WTC11 (cell line): ENCODE measurements around the gene AKT1S1. TPM values are rescaled to one million over a fixed set of nuclear protein-coding genes. Genes with fewer than 3 reads are reported as not detected.

ENCODE experiments used
- ATAC-seq: fragments of 200-7000 bp; cut with Tn5 transposase; 2 replicates; pipeline ENCODE4 v1.10.0; 2021; ENCODE audit warnings: mild to moderate bottlenecking, moderate library complexity
- CTCF ChIA-PET: fragments of 300-600 bp; sonication (Branson Sonifier 250); formaldehyde crosslinking; loops from one replicate; lab custom pipeline; 2021; ENCODE audit warnings: antibody characterized with exemption; lab: Charles Lee
- POLR2A ChIA-PET: fragments of 350-600 bp; sonication (Branson Sonifier 250); formaldehyde crosslinking; loops from one replicate; lab custom pipeline; 2021; ENCODE audit warnings: antibody characterized with exemption; lab: Charles Lee
- DNase-seq: peaks from one replicate; pipeline ENCODE4 v3.0.0; 2021; ENCODE audit warnings: low spot score
- H3K27ac Mint-ChIP-seq: 2 replicates; pipeline ENCODE4 v1.8.0; 2021; ENCODE audit warnings: mixed read lengths
- H3K27me3 Mint-ChIP-seq: 2 replicates; pipeline ENCODE4 v1.8.0; 2021; ENCODE audit warnings: low read depth, mild to moderate bottlenecking, moderate library complexity, mixed read lengths
- H3K36me3 Mint-ChIP-seq: 2 replicates; pipeline ENCODE4 v1.8.0; 2021; ENCODE audit warnings: mixed read lengths
- H3K4me1 Mint-ChIP-seq: 2 replicates; pipeline ENCODE4 v1.8.0; 2022; ENCODE audit warnings: mixed read lengths
- H3K4me3 Mint-ChIP-seq: 2 replicates; pipeline ENCODE4 v1.8.0; 2021; ENCODE audit warnings: mild to moderate bottlenecking, moderate library complexity, mixed read lengths
- H3K9me3 Mint-ChIP-seq: 2 replicates; pipeline ENCODE4 v1.8.0; 2021; ENCODE audit warnings: mixed read lengths
- EMX1 ChIP-seq: fragments of 250-450 bp; sonication (Bioruptor Pico); IDR thresholded peaks from 2 replicates; pipeline ENCODE4 v1.8.0; 2021; ENCODE audit warnings: mild to moderate bottlenecking
- FOXP4 ChIP-seq: sonication (generic); formaldehyde crosslinking; IDR thresholded peaks from 2 replicates; pipeline ENCODE4 v1.8.0; 2022; ENCODE audit warnings: mild to moderate bottlenecking, missing genetic modification reagents
- HMGXB4 ChIP-seq: sonication (generic); formaldehyde crosslinking; IDR thresholded peaks from 2 replicates; pipeline ENCODE4 v1.8.1; 2023; ENCODE audit warnings: mild to moderate bottlenecking, moderate library complexity, missing genetic modification reagents
- NFE2L1 ChIP-seq: sonication (generic); formaldehyde crosslinking; IDR thresholded peaks from 2 replicates; pipeline ENCODE4 v1.8.1; 2023; ENCODE audit warnings: missing genetic modification reagents
- NR1H2 ChIP-seq: sonication (generic); formaldehyde crosslinking; IDR thresholded peaks from 2 replicates; pipeline ENCODE4 v1.9.0; 2021; ENCODE audit warnings: mild to moderate bottlenecking, moderate library complexity, missing genetic modification reagents
- PRRX2 ChIP-seq: fragments of 250-450 bp; sonication (Bioruptor Pico); IDR thresholded peaks from 2 replicates; pipeline ENCODE4 v1.8.0; 2021; ENCODE audit warnings: mild to moderate bottlenecking
- RELA ChIP-seq: sonication (generic); formaldehyde crosslinking; IDR thresholded peaks from 2 replicates; pipeline ENCODE4 v1.8.1; 2022; ENCODE audit warnings: missing genetic modification reagents, mild to moderate bottlenecking, borderline replicate concordance
- TCF7 ChIP-seq: sonication (generic); formaldehyde crosslinking; IDR thresholded peaks from 2 replicates; pipeline ENCODE4 v1.8.0; 2022; ENCODE audit warnings: mild to moderate bottlenecking, low read depth, missing genetic modification reagents, moderate library complexity
- TEAD1 ChIP-seq: sonication (generic); formaldehyde crosslinking; IDR thresholded peaks from 2 replicates; pipeline ENCODE4 v1.8.0; 2022; ENCODE audit warnings: mild to moderate bottlenecking, missing genetic modification reagents
- USF1 ChIP-seq: sonication (generic); formaldehyde crosslinking; IDR thresholded peaks from 2 replicates; pipeline ENCODE4 v1.8.0; 2022; ENCODE audit warnings: mild to moderate bottlenecking, missing genetic modification reagents
- ZNF219 ChIP-seq: sonication (generic); formaldehyde crosslinking; IDR thresholded peaks from 2 replicates; pipeline ENCODE4 v1.8.0; 2023; ENCODE audit warnings: missing genetic modification reagents, mild to moderate bottlenecking, borderline replicate concordance
- ZNF317 ChIP-seq: sonication (generic); formaldehyde crosslinking; IDR thresholded peaks from 2 replicates; pipeline ENCODE4 v1.8.1; 2023; ENCODE audit warnings: low read depth, mild to moderate bottlenecking, moderate library complexity, missing genetic modification reagents, borderline replicate concordance
- ZNF423 ChIP-seq: fragments of 250-450 bp; sonication (Bioruptor Pico); IDR thresholded peaks from 2 replicates; pipeline ENCODE4 v2.1.2; 2022; ENCODE audit warnings: mild to moderate bottlenecking, moderate library complexity
- ZNF425 ChIP-seq: fragments of 250-450 bp; sonication (Bioruptor Pico); conservative IDR thresholded peaks from 2 replicates; pipeline ENCODE4 v1.9.0; 2021; ENCODE audit warnings: mild to moderate bottlenecking
- ZNF671 ChIP-seq: fragments of 250-450 bp; sonication (Bioruptor Pico); IDR thresholded peaks from 2 replicates; pipeline ENCODE4 v1.8.0; 2021; ENCODE audit warnings: mild to moderate bottlenecking
- total RNA-seq: library from RNA; stranded (reverse); gene quantifications from 3 replicates; pipeline ENCODE4 v1.2.3, GENCODE V29; 2021

AKT1S1 gene
- total RNA-seq, 1 experiment from 2014 or later, result 47.8 TPM

- DNase-seq, result no peak
- no peak overlapping the region for H3K4me3 Mint-ChIP-seq
- ChIA-PET CTCF (interaction anchor here (1.5 kb wide), 1 partner anchor 88 kb away, joined by 4 read pairs; no protein-coding TSS in a partner anchor), POLR2A (interaction anchor here (1.6 kb wide), 1 partner anchor 19 kb away, joined by 4 read pairs; the partner anchor contains the start of genes AKT1S1 and TBC1D17)
- H3K9me3 Mint-ChIP-seq, result no peaks in the 10 kb centered on the region
- H3K27ac Mint-ChIP-seq, result no peak overlapping the region
- peaks cover 35% of the 10 kb centered on the region for H3K27me3 Mint-ChIP-seq
- TF ChIP-seq ZNF317 (no peak), EMX1 (no peak), TCF7 (CRISPR knock-in tag) (no peak), ZNF423 (CRISPR knock-in tag) (no peak)
- TF ChIP-seq, all 79 proteins: peak for 0
- ATAC-seq, result no peak
- H3K36me3 Mint-ChIP-seq, result no peaks in the 10 kb centered on the region
- H3K4me1 Mint-ChIP-seq, result peaks cover 15% of the 10 kb centered on the region
Measured at GRCh38 chr19:49895566-49896297, 18.6 kb upstream of the AKT1S1 start.

GRCh38 chr19:49894879-49895565, 17.9 kb upstream of the AKT1S1 start:
- no peak overlapping the region for H3K4me3 Mint-ChIP-seq
- no peaks in the 10 kb centered on the region for H3K36me3 Mint-ChIP-seq
- ChIA-PET POLR2A (interaction anchor here (0.5 to 1.6 kb wide), 2 partner anchors 18 to 1050 kb away, joined by 3 to 4 read pairs; partner anchors contain the start of genes AKT1S1 and TBC1D17), CTCF (interaction anchor here (0.5 to 1.5 kb wide), 3 partner anchors 45 to 144 kb away, joined by 3 to 6 read pairs (median 4); no protein-coding TSS in a partner anchor)
- DNase-seq, result no peak
- H3K27me3 Mint-ChIP-seq, result peaks cover 35% of the 10 kb centered on the region
- no peaks in the 10 kb centered on the region for H3K9me3 Mint-ChIP-seq
- H3K4me1 Mint-ChIP-seq, result peaks cover 15% of the 10 kb centered on the region
- no peak overlapping the region for H3K27ac Mint-ChIP-seq
- TF ChIP-seq ZNF671 (CRISPR knock-in tag), result no peak
- TF ChIP-seq NR1H2 (CRISPR knock-in tag), result no peak
- no peak for TF ChIP-seq ZNF425
- TF ChIP-seq USF1 (CRISPR knock-in tag), result no peak
- TF ChIP-seq RELA, result no peak
- TF ChIP-seq FOXP4 (CRISPR knock-in tag), result no peak
- no peak for TF ChIP-seq PRRX2 (CRISPR knock-in tag)
- TF ChIP-seq ZNF219 (CRISPR knock-in tag), result no peak
- no peak for TF ChIP-seq NFE2L1 (CRISPR knock-in tag)
- TF ChIP-seq HMGXB4 (CRISPR knock-in tag), result no peak
- no peak for TF ChIP-seq TEAD1 (CRISPR knock-in tag)
- TF ChIP-seq, all 79 proteins: peak for 0
- no peak for ATAC-seq
